Measurements from ENCODE around the gene IL5.
"Not testable (repeated sequence)": the region's sequence is repeated elsewhere in the genome, so short reads cannot be mapped to it uniquely, and the experiment has no call there.

Gene IL5

DNA sequence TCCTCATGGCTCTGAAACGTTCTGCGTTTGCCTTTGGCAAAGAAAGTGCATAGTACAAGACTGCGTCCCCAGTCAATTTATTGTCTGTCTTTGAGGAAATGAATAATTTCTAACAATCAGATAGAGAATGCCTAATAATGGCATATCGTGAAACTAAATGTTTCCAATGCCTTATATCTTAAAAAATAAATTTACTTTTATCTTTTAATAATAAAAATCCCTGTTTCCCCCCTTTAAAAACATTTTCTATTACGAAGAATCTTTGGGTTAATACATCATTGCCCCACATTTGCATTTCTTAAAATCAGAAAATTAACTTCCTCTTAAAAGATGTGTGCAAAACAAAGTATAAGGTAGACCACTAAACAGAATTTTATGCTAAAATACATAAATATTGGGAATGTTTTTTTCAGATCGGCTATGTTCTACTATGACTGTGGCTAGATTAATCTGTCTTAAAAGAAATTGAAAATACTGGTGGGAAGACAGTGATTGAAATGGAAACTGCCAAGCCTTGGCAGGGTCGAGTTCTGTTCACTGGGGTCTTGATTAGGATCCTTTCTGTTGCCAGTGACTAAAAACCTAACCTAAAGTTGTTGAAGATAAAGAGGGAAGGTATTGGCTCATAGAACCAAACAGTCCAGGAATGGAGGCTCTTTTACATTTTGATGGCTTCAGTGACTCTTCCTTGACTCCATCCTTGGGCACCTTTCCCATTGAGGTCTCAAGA is at the start of gene IL5:
IL5 (minus strand) TSS at position 51 of the 730 bp plus-strand sequence; CDS start at position 7, 44 bp downstream.
- no peak for DNase-seq

- no peak for DNase-seq
Measured at GRCh38 chr5:132592521-132592920, 49.2 kb upstream of the IL5 start.

DNA sequence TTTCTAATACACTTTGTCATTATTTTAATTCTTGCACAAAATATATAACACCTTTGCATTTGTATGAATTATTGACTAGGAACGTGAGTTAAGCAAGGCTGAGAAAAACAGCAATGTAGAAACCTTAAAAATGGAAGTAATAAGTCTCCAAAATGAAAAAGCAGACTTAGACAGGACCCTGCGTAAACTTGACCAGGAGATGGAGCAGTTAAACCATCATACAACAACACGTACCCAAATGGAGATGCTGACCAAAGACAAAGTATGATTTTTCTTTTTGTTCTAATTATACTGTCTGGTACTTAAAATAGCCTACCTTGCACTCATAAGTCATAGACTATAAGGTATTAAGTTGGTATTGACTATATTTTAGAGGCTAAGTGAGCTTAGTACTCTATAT is 47.8 kb upstream of the IL5 start:
- no peak for DNase-seq

GRCh38 chr5:132589467-132589866 is 46.1 kb upstream of the IL5 start:
- no peak for DNase-seq

- no peak for DNase-seq
Measured at GRCh38 chr5:132586063-132586462, 42.7 kb upstream of the IL5 start.

GRCh38 chr5:132584560-132584959 is 41.2 kb upstream of the IL5 start:
- not testable (repeated sequence) for DNase-seq

DNA sequence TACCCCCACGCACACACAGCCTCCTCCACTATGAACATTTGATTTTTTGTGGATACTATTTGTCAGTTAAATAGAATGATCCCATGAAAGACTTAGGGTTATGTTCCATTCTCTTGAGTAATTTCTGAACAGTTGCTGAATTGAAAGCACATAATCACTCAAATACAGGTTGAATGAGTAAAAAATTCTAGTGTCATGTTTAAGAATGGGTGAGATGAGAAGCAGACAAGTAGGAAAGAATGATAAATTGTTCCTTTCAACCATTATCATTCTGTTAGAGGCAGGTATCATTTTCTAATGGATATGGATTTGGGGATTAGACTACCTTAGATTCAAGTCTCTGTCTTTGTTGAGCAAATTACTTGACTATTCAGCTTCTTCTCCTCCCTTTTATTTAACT is 32.8 kb upstream of the IL5 start:
- DNase-seq: no peak

- DNase-seq: no peak
Measured at GRCh38 chr5:132566657-132567056, 23.3 kb upstream of the IL5 start.

GRCh38 chr5:132564555-132564954 is 21.2 kb upstream of the IL5 start:
- not testable (repeated sequence) for DNase-seq

DNA sequence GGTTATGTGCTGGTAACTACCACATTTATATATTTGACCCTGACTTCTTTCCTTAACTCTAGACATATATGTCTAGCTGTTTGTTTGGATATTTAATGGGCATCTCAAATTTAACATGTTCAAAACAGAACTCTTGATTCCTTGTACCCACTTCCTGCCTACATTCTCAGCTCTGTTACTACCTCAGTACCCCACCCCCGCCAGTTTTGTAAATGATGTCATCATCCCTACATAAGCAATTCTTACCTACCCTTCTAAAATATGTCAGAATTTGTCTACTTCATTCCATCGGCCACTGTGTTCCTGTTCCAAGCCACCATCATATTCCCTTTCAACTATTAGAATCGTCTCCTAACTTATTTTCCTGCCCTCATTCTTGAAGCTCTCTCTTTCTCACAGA is 18.3 kb upstream of the IL5 start:
- peak in 1 of 2 donors; percentile 6 for DNase-seq

- DNase-seq: no peak
Measured at GRCh38 chr5:132559383-132560060, 16.2 kb upstream of the IL5 start.

DNA sequence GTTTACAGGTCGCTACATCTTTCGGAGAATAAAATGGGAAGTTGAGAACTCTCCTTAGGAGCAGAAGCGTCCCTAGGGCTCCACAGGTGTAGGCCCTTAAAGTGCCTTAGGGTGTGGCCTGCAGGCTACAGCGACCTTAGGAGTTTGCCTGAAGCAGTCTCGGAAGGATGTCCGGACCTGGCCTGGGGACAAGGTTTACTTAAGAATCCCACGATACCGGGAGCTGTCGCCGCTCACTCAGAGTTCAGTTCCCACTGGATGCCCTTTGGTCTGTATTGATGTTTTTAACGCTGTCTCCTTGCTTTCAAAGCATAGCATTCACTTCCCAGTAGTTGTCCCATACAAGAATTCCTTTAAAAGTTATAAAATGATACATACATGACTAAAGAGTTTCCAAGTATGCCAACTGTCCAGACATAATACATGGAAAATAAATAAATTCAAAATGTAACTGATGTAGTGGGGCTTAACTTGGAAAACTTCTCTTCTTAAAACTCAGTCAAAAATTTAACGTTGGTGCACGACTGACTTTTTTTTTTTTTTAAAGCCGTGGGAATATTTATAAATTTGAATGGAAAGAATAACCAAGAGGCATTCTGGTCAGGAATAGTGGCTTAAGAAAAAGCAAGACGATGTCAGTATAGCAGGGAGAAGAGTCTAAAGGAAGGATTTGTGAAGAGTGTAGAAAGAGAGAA is 14.3 kb upstream of the IL5 start:
- DNase-seq: peak; percentile 10 to 16

DNA sequence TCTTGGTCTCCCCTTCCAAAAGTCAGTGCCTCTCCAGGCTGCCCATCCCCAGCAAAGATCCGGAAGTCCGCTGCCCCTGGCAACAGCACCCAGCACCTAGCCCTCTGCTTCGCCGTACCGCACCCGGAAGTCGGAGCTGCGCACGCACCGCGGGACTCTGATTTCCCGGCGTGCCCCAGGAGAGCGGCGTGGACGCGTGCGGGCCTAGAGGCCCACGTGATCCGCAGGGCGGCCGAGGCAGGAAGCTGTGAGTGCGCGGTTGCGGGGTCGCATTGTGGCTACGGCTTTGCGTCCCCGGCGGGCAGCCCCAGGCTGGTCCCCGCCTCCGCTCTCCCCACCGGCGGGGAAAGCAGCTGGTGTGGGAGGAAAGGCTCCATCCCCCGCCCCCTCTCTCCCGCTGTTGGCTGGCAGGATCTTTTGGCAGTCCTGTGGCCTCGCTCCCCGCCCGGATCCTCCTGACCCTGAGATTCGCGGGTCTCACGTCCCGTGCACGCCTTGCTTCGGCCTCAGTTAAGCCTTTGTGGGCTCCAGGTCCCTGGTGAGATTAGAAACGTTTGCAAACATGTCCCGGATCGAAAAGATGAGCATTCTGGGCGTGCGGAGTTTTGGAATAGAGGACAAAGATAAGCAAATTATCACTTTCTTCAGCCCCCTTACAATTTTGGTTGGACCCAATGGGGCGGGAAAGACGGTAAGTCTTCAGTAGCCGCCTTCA is 13.6 kb upstream of the IL5 start, which contains the start of gene RAD50:
RAD50 (plus strand) TSS at position 215 of the 715 bp plus-strand sequence; CDS start at position 563, 348 bp downstream.
- peak; percentile 90 to 91 for DNase-seq

- no peak for DNase-seq
Measured at GRCh38 chr5:132556153-132556762, 12.9 kb upstream of the IL5 start.

- no peak for DNase-seq
Measured at GRCh38 chr5:132549576-132549975, 6.3 kb upstream of the IL5 start.

- not testable (repeated sequence) for DNase-seq
Measured at GRCh38 chr5:132548834-132549233, 5.5 kb upstream of the IL5 start.

DNA sequence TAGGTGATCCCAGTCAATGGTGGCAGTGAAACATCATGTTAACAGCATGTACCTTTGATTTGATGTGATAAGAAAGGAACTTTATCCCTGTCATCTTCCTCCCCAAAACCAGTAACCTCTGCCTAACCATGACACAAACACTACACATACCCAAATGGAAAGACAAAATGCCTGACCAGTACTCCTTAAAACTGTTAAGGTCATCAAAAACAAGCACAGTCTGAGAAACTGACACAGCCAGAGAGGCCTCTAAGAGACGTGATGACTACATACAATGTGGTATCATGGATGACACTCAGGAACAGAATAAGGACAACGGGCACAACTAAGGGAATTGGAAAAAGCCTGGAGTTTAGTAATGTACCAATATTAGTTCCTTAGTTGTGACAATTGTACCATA is 3.9 kb upstream of the IL5 start:
- no peak for DNase-seq

GRCh38 chr5:132546108-132546507 is 2.8 kb upstream of the IL5 start:
- peak; percentile 40 to 53 for DNase-seq

- no peak for DNase-seq
Measured at GRCh38 chr5:132540764-132541163, 2.6 kb downstream of the IL5 start.

- no peak for DNase-seq
Measured at GRCh38 chr5:132540149-132540548, 3.2 kb downstream of the IL5 start.

DNA sequence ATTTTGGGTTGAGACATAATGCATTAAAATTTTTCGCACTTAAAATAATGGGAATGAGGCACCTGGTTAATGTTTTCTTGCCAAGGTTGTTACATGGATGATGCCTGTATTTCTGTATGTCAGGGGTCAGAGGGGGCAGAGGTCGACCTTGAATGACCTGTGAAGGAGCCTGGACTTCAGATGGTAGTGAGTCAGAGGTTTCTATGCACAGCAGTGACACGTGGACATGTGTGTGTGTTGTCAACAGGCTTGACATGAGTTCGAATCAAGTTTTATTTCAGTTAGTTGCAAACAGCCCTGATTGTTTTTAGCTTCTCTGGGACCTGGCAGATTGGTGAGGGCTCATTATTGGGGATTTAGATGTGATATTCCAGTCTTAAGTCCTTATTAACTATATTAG is 3.6 kb downstream of the IL5 start:
- no peak for DNase-seq

DNA sequence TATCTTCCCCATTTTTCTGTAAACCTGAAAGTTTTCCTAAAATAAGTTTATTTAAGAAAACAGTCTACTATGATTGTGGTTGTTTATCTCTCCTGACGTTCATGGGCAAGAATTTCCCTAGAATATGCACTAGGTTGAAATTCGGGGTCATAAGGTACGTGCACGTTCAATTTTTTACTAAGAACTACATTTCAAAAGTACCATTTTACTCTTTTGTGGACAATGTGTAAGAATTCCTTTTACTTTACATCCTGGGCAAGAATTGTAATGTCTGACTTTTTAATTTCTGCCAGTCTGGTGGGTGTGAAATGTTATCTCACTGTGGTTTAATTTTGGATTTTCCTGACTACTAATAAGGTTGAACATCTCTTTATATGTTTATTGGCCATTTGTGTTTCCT is 12.4 kb downstream of the IL5 start:
- no peak for DNase-seq
